Skeletal muscle tissue (tissue), 4 donors: ENCODE measurements around the gene ATG14. TPM values are rescaled to one million over a fixed set of nuclear protein-coding genes. Genes with fewer than 3 reads are reported as not detected.

Experiments
- H3K27ac ChIP-seq: one replicate; pipeline ENCODE4 v1.7.0; 2013; ENCODE audit warnings: mild to moderate bottlenecking, low read depth, low read length, inconsistent platforms
- H3K27me3 ChIP-seq, 3 donors: one replicate each; pipeline ENCODE4 v1.7.0; 2013; ENCODE audit warnings: low read length in 3 of 3; ENCODE audit not compliant: control insufficient read depth in 3 of 3, insufficient read depth in 3 of 3
- H3K36me3 ChIP-seq, 3 donors: one replicate each; pipeline ENCODE4 v1.7.0; 2013; ENCODE audit warnings: low read length in 3 of 3; ENCODE audit not compliant: control insufficient read depth in 3 of 3, insufficient read depth in 3 of 3
- H3K4me1 ChIP-seq, 3 donors: one replicate each; pipeline ENCODE4 v1.7.0; 2013; ENCODE audit warnings: low read length in 3 of 3, mild to moderate bottlenecking in 3 of 3; ENCODE audit not compliant: control insufficient read depth in 3 of 3, insufficient read depth in 3 of 3
- H3K4me3 ChIP-seq, 3 donors: one replicate each; pipeline ENCODE4 v1.7.0; 2013; ENCODE audit warnings: low read length in 3 of 3
- H3K9ac ChIP-seq, 3 donors: one replicate each; pipeline ENCODE4 v1.7.0; 2013; ENCODE audit warnings: low read length in 3 of 3, mild to moderate bottlenecking in 3 of 3, moderate library complexity in 2 of 3, low read depth in 1 of 3
- H3K9me3 ChIP-seq, 3 donors: one replicate each; pipeline ENCODE4 v1.7.0; 2013; ENCODE audit warnings: low read length in 3 of 3; ENCODE audit not compliant: control insufficient read depth in 3 of 3
- total RNA-seq: library from RNA; depleted of rRNA; stranded (reverse); fragments of >200 nt; gene quantifications from one replicate; pipeline ENCODE4 v1.2.3, GENCODE V29; 2014
- donor health status: Osteomylitis.

Gene ATG14
- total RNA-seq, 1 donor from 2014 or later = 14.6 TPM

DNA sequence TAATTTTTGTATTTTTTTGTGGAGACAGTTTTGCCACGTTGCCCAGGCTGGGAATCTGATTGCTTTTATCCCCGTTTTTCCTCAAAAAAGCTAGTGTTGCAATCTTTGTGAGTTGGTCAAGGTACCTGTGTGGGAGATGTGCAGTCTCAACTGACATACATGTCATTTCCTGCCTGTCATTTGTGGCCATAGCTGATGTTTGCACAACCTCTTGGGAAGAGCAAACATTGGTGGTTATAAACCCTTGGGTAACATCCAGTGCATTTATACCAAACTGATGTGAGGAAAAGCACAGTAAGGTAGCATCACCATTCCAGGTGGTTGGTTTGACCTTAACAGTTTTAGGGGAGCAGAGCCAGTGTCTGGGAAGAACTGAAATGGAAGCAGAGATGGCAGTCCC lies 54.7 kb downstream of the ATG14 start:
- H3K4me3 ChIP-seq = no peak overlapping the region
- H3K27me3 ChIP-seq = no peaks in the 10 kb centered on the region
- no peaks in the 10 kb centered on the region for H3K9me3 ChIP-seq
- H3K9ac ChIP-seq = no peak overlapping the region
- no peak overlapping the region for H3K27ac ChIP-seq
- H3K36me3 ChIP-seq = peaks cover 11 to 18% (median 11%) of the 10 kb centered on the region in 3 donors
- peaks cover 6 to 13% (median 6%) of the 10 kb centered on the region in 3 donors for H3K4me1 ChIP-seq

- Histone ChIP-seq H3K27me3 (no peaks in the 10 kb centered on the region), H3K4me3 (no peak overlapping the region), H3K9me3 (no peaks in the 10 kb centered on the region), H3K36me3 (peaks cover 16 to 27% (median 21%) of the 10 kb centered on the region in 3 donors), H3K9ac (peak overlapping the region in 1 of 3 donors; percentile 11), H3K27ac (no peak overlapping the region), H3K4me1 (peaks cover 6 to 13% (median 6%) of the 10 kb centered on the region in 3 donors)
These were observed 55.7 kb downstream of the ATG14 start for GRCh38 chr14:55355922-55356321.

- no peak overlapping the region for H3K4me3 ChIP-seq
- peaks cover 19 to 35% (median 27%) of the 10 kb centered on the region in 3 donors for H3K36me3 ChIP-seq
- no peaks in the 10 kb centered on the region for H3K9me3 ChIP-seq
- H3K27me3 ChIP-seq = no peaks in the 10 kb centered on the region
- peak overlapping the region; percentile 11 for H3K27ac ChIP-seq
- peaks cover 6 to 13% (median 6%) of the 10 kb centered on the region in 3 donors for H3K4me1 ChIP-seq
- H3K9ac ChIP-seq = no peak overlapping the region
These were observed 57.1 kb downstream of the ATG14 start for GRCh38 chr14:55354500-55354899.

- H3K9ac ChIP-seq = no peak overlapping the region
- H3K36me3 ChIP-seq = peaks cover 19 to 35% (median 27%) of the 10 kb centered on the region in 3 donors
- H3K4me1 ChIP-seq = peaks cover 6 to 13% (median 6%) of the 10 kb centered on the region in 3 donors
- no peak overlapping the region for H3K4me3 ChIP-seq
- H3K9me3 ChIP-seq = no peaks in the 10 kb centered on the region
- H3K27me3 ChIP-seq = no peaks in the 10 kb centered on the region
- peak overlapping the region; percentile 11 for H3K27ac ChIP-seq
These were observed 57.8 kb downstream of the ATG14 start for GRCh38 chr14:55353686-55354467.

GRCh38 chr14:55352201-55352600 lies 59.4 kb downstream of the ATG14 start:
- no peak overlapping the region for H3K27ac ChIP-seq
- H3K4me3 ChIP-seq = no peak overlapping the region
- H3K4me1 ChIP-seq = peaks cover 10 to 17% (median 11%) of the 10 kb centered on the region in 3 donors
- no peak overlapping the region for H3K9ac ChIP-seq
- H3K9me3 ChIP-seq = no peaks in the 10 kb centered on the region
- no peaks in the 10 kb centered on the region for H3K27me3 ChIP-seq
- peaks cover 19 to 35% (median 27%) of the 10 kb centered on the region in 3 donors for H3K36me3 ChIP-seq

DNA sequence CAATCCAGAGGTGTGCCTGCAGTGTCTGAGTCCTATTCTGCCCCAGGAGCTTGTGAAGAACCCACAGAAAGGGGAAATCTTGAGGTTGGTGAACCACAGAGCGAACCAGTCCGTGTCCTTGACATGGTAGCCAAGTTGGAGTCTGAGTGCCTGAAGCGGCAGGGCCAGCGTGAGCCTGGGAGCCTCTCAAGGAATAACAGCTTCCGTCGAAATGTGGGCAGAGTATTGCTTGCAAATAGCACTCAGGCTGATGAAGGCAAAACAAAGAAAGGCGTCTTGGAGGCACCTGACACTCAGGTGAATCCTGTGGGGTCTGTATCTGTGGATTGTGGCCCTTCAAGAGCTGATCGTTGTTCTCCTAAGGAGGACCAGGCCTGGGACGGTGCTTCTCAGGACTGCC lies 60.5 kb downstream of the ATG14 start:
- Histone ChIP-seq H3K27ac (no peak overlapping the region), H3K4me1 (peaks cover 18 to 25% (median 19%) of the 10 kb centered on the region in 3 donors), H3K36me3 (peaks cover 19 to 35% (median 27%) of the 10 kb centered on the region in 3 donors), H3K27me3 (no peaks in the 10 kb centered on the region), H3K4me3 (no peak overlapping the region), H3K9ac (no peak overlapping the region), H3K9me3 (no peaks in the 10 kb centered on the region)

DNA sequence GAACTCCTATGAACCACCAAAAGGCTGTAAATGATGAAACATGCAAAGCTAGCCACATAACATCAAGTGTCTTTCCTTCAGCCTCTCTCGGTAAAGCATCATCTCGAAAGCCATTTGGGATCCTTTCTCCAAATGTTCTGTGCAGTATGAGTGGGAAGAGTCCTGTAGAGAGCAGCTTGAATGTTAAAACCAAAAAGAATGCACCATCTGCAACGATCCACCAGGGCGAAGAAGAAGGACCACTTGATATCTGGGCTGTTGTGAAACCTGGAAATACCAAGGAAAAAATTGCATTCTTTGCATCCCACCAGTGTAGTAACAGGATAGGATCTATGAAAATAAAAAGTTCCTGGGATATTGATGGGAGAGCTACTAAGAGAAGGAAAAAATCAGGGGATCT lies 61.2 kb downstream of the ATG14 start:
- no peak overlapping the region for H3K27ac ChIP-seq

GRCh38 chr14:55349565-55349964 lies 62.1 kb downstream of the ATG14 start:
- no peak overlapping the region for H3K4me3 ChIP-seq
- no peaks in the 10 kb centered on the region for H3K9me3 ChIP-seq
- no peaks in the 10 kb centered on the region for H3K27me3 ChIP-seq
- H3K4me1 ChIP-seq = peaks cover 21 to 37% (median 24%) of the 10 kb centered on the region in 3 donors
- H3K36me3 ChIP-seq = peaks cover 11 to 27% (median 26%) of the 10 kb centered on the region in 3 donors
- no peak overlapping the region for H3K27ac ChIP-seq
- H3K9ac ChIP-seq = no peak overlapping the region

More for the DNA sequence above, 61.2 kb downstream of the ATG14 start:
- Histone ChIP-seq H3K27me3 (no peaks in the 10 kb centered on the region), H3K9ac (no peak overlapping the region), H3K9me3 (no peaks in the 10 kb centered on the region), H3K36me3 (peaks cover 15 to 31% (median 27%) of the 10 kb centered on the region in 3 donors), H3K4me1 (peaks cover 21 to 32% (median 23%) of the 10 kb centered on the region in 3 donors), H3K4me3 (no peak overlapping the region)

GRCh38 chr14:55348766-55349453 lies 62.7 kb downstream of the ATG14 start:
- peaks cover 11 to 27% (median 26%) of the 10 kb centered on the region in 3 donors for H3K36me3 ChIP-seq
- H3K27me3 ChIP-seq = no peaks in the 10 kb centered on the region
- H3K9me3 ChIP-seq = no peaks in the 10 kb centered on the region
- no peak overlapping the region for H3K4me3 ChIP-seq
- peaks cover 17 to 30% (median 20%) of the 10 kb centered on the region in 3 donors for H3K4me1 ChIP-seq
- no peak overlapping the region for H3K27ac ChIP-seq
- no peak overlapping the region for H3K9ac ChIP-seq

GRCh38 chr14:55347748-55348147 lies 63.9 kb downstream of the ATG14 start:
- Histone ChIP-seq H3K27ac (no peak overlapping the region), H3K9ac (no peak overlapping the region), H3K27me3 (no peaks in the 10 kb centered on the region), H3K4me1 (peaks cover 19 to 28% (median 20%) of the 10 kb centered on the region in 3 donors), H3K36me3 (peaks cover 11 to 25% (median 24%) of the 10 kb centered on the region in 3 donors), H3K9me3 (no peaks in the 10 kb centered on the region), H3K4me3 (no peak overlapping the region)
